K562 (cell line): ENCODE measurements around the gene LRP1. TPM values are rescaled to one million over a fixed set of nuclear protein-coding genes. Genes with fewer than 3 reads are reported as not detected.
A peak's percentile ranks its signal among the peaks of the same experiment; 100 is the strongest.

Source experiments
- ATAC-seq: fragments of 200-7000 bp; cut with Tn5 transposase; 3 replicates; pipeline ENCODE4 v1.9.1; 2020; ENCODE audit warnings: moderate library complexity
- BruUV-seq: library from RNA; stranded (reverse); fragments of 400-500 nt; replicated peaks from 2 replicates; lab custom pipeline; 2021; lab: Mats Ljungman, UMichigan
- CTCF ChIA-PET: fragments of 300-600 bp; formaldehyde crosslinking; extraction: SDS; loops from one replicate; lab custom pipeline; 2021; ENCODE audit warnings: low intra/inter-chr PET ratio; lab: Yijun Ruan, JAX
- POLR2A ChIA-PET: fragments of 300-600, 350-650 bp; sonication (Branson Sonifier 250); formaldehyde crosslinking; extraction: SDS; loops from one replicate; lab custom pipeline; 2021; ENCODE audit warnings: antibody characterized with exemption, inconsistent platforms; lab: Yijun Ruan, JAX
- DNase-seq, 4 experiments: peaks; one replicate each; pipeline versions ENCODE4 v3.0.0 to v3.0.0-alpha.2; 2011 to 2018; ENCODE audit warnings: low spot score in 3 of 4, mixed read lengths in 3 of 4; ENCODE audit errors: extremely low read depth in 1 of 4
- FAIRE-seq: peaks from 2 replicates; lab custom pipeline; 2011; peaks lifted over from hg19 to GRCh38; lab: Jason Lieb, UNC
- H2AFZ ChIP-seq: 2 replicates; pipeline ENCODE4 v1.6.0; 2011; ENCODE audit warnings: low read depth, low read length, control low read depth, inconsistent platforms
- H3K27ac ChIP-seq: fragments of 200-600 bp; 3 replicates; pipeline ENCODE4 v1.8.0; 2011; ENCODE audit warnings: low read depth, mild to moderate bottlenecking, control low read depth, inconsistent platforms, low read length, moderate library complexity, mixed read lengths; ENCODE audit errors: extremely low read depth
- H3K27me3 ChIP-seq, 2 experiments: fragments of 300-600 bp in 1 of 2; 2 replicates in 1 of 2; 3 replicates in 1 of 2; pipeline versions ENCODE4 v1.6.0 to v1.8.0; 2011; ENCODE audit warnings: inconsistent platforms in 2 of 2, low read length in 2 of 2, mild to moderate bottlenecking in 1 of 2, mixed read lengths in 1 of 2, moderate library complexity in 1 of 2; ENCODE audit not compliant: control insufficient read depth in 2 of 2, insufficient read depth in 2 of 2
- H3K36me3 ChIP-seq: fragments of 300-600 bp; 3 replicates; pipeline ENCODE4 v1.8.0; 2011; ENCODE audit warnings: mild to moderate bottlenecking, low read length, inconsistent platforms; ENCODE audit not compliant: control insufficient read depth, insufficient read depth
- H3K4me1 ChIP-seq, 2 experiments: fragments of 200-600 bp in 1 of 2; replicated peaks in 1 of 2; 2 replicates in 1 of 2; 3 replicates in 1 of 2; pipeline versions ENCODE4 v1.5.1 to v1.8.0; 2011; ENCODE audit warnings: inconsistent platforms in 2 of 2, low read length in 2 of 2, mild to moderate bottlenecking in 1 of 2, mixed read lengths in 1 of 2, moderate library complexity in 1 of 2; ENCODE audit not compliant: control insufficient read depth in 2 of 2, insufficient read depth in 2 of 2
- H3K4me2 ChIP-seq: 2 replicates; pipeline ENCODE4 v1.6.1; 2011; ENCODE audit warnings: low read length, control low read depth, inconsistent platforms, mixed read lengths; ENCODE audit not compliant: insufficient read depth
- H3K4me3 ChIP-seq: fragments of 200-600 bp; sonication (generic), shearing (Covaris generic); 2 replicates; pipeline ENCODE4 v1.5.1; 2016; ENCODE audit warnings: control low read depth, inconsistent platforms
- H3K79me2 ChIP-seq: fragments of 200-600 bp; 3 replicates; pipeline ENCODE4 v1.8.0; 2011; ENCODE audit warnings: low read length, inconsistent platforms; ENCODE audit not compliant: control insufficient read depth, insufficient read depth
- H3K9ac ChIP-seq, 2 experiments: 2 replicates each; pipeline versions ENCODE4 v1.6.0 to v1.6.1; 2011; ENCODE audit warnings: low read depth in 2 of 2, low read length in 2 of 2, control low read depth in 1 of 2, inconsistent platforms in 1 of 2, mild to moderate bottlenecking in 1 of 2, mixed read lengths in 1 of 2; ENCODE audit not compliant: insufficient read depth in 1 of 2
- H3K9me1 ChIP-seq: one replicate; pipeline ENCODE4 v1.6.0; 2011; ENCODE audit warnings: inconsistent platforms, mild to moderate bottlenecking, low read length, moderate library complexity; ENCODE audit not compliant: control insufficient read depth, insufficient read depth
- H3K9me3 ChIP-seq: replicated peaks from 2 replicates; pipeline ENCODE4 v1.5.1; 2011; ENCODE audit warnings: low read depth, low read length, inconsistent platforms; ENCODE audit not compliant: control insufficient read depth, insufficient read depth
- H4K20me1 ChIP-seq: replicated peaks from 2 replicates; pipeline ENCODE4 v1.6.1; 2011; ENCODE audit warnings: low read length, inconsistent platforms, mixed read lengths; ENCODE audit not compliant: control insufficient read depth, insufficient read depth
- CC2D1A ChIP-seq: fragments of 450-650 bp; IDR thresholded peaks from 2 replicates; pipeline ENCODE4 v1.6.1; 2017; ENCODE audit warnings: mild to moderate bottlenecking
- ELK1 ChIP-seq: sonication (generic); formaldehyde crosslinking; IDR thresholded peaks from 2 replicates; pipeline ENCODE4 v1.8.1; 2022; ENCODE audit warnings: missing genetic modification reagents
- ETV1 ChIP-seq: fragments of 450-650 bp; conservative IDR thresholded peaks from 2 replicates; pipeline ENCODE4 v1.6.1; 2016; ENCODE audit warnings: missing genetic modification characterization, control low read depth, low read depth, missing compliant biosample characterization
- GATAD2B ChIP-seq: fragments of 450-650 bp; IDR thresholded peaks from 2 replicates; pipeline ENCODE4 v1.6.1; 2017; ENCODE audit warnings: mild to moderate bottlenecking, borderline replicate concordance
- NCOA4 ChIP-seq: fragments of 450-650 bp; IDR thresholded peaks from 2 replicates; pipeline ENCODE4 v1.6.1; 2018; ENCODE audit warnings: mild to moderate bottlenecking; ENCODE audit not compliant: partially characterized antibody
- PHB ChIP-seq: fragments of 250-450 bp; sonication (Bioruptor Pico); IDR thresholded peaks from 2 replicates; pipeline ENCODE4 v1.5.0; 2021
- POU5F1 ChIP-seq: fragments of 150-350 bp; IDR thresholded peaks from 2 replicates; pipeline ENCODE4 v1.6.1; 2014; ENCODE audit warnings: borderline replicate concordance, low read length, low read depth, mild to moderate bottlenecking; ENCODE audit not compliant: partially characterized antibody
- RB1 ChIP-seq: fragments of 450-650 bp; IDR thresholded peaks from 2 replicates; pipeline ENCODE4 v1.6.1; 2017; ENCODE audit warnings: low read depth, mild to moderate bottlenecking
- ZC3H4 ChIP-seq: sonication (generic); formaldehyde crosslinking; IDR thresholded peaks from 2 replicates; pipeline ENCODE4 v1.9.0; 2021; ENCODE audit warnings: missing genetic modification reagents, borderline replicate concordance
- ZHX1 ChIP-seq: fragments of 150-350 bp; conservative IDR thresholded peaks from 2 replicates; pipeline ENCODE4 v1.6.1; 2014; ENCODE audit warnings: low read length
- ZKSCAN3 ChIP-seq: fragments of 250-450 bp; sonication (Bioruptor Pico); IDR thresholded peaks from 2 replicates; pipeline ENCODE4 v1.4.0; 2020
- WGBS: fragments of 100-300 bp; shearing (Covaris generic); methylation state at CpG from one replicate; pipeline ENCODE4 v1.1.6; 2016; ENCODE audit warnings: low coverage, mixed read lengths; ENCODE audit not compliant: insufficient coverage; ENCODE audit errors: missing lambda C conversion rate; 5-methylcytosine and 5-hydroxymethylcytosine counted together
- in situ Hi-C: fragments of 300-500 bp; cut with MboI; formaldehyde crosslinking; loops from 4 replicates; pipeline ENCODE4 v1.15.0; 2018; ENCODE audit warnings: inconsistent platforms, mixed read lengths
- intact Hi-C: fragments of 100-400 bp; cut with micrococcal nuclease; formaldehyde crosslinking; loops from 2 replicates; pipeline ENCODE4 v1.14.2; 2022
- polyA plus RNA-seq, 8 experiments: library from polyadenylated mRNA; depleted of rRNA in 4 of 8; stranded (reverse) in 5 of 8; unstranded in 3 of 8; fragments of >200 nt; fragmentation: Nextera tagmentation in 2 of 8; fragmentation: Illumina TruSeq in 1 of 8; extraction: Ambion mirVana in 2 of 8; extraction: Trizol in 1 of 8; gene quantifications; 2 replicates each; pipeline versions ENCODE4 v1.2.1 to v1.2.3, GENCODE V29; 2011 to 2014; ENCODE audit warnings: inconsistent platforms in 1 of 8, missing spikeins in 1 of 8
- total RNA-seq, 7 experiments: library from RNA; depleted of rRNA in 6 of 7; stranded (reverse); fragments of >200 nt in 6 of 7; fragmentation: Illumina TruSeq in 2 of 7; extraction: Trizol in 2 of 7; gene quantifications; 2 replicates each; pipeline versions ENCODE4 v1.2.1 to v1.2.3, GENCODE V29; 2011 to 2021; ENCODE audit warnings: low replicate concordance in 1 of 7
- TF ChIP-seq, protein P1 (sequence below): fragments of 450-650 bp; formaldehyde crosslinking; IDR thresholded peaks from 2 replicates; pipeline ENCODE4 v1.4.0; 2020; ENCODE audit warnings: mild to moderate bottlenecking

The LRP1 gene
- total and polyA plus RNA-seq, 9 of the 15 experiments (the other 6 are each of a cell fraction or from before 2014, with no cell fraction given) = 0.04 to 0.64 (median 0.19) TPM; not detected in 2

GRCh38 chr12:57124261-57124877, 3.9 kb upstream of the LRP1 start:
- Histone ChIP-seq H3K4me1 (peaks cover 10 to 25% of the 10 kb centered on the region in 2 experiments), H3K9me3 (peaks cover 7% of the 10 kb centered on the region), H3K9me1 (no peaks in the 10 kb centered on the region), H4K20me1 (no peaks in the 10 kb centered on the region), H3K36me3 (no peaks in the 10 kb centered on the region), H3K27me3 (no peaks in the 10 kb centered on the region), H3K79me2 (no peaks in the 10 kb centered on the region), H3K27ac (no peak overlapping the region), H3K4me2 (no peak overlapping the region), H3K9ac (no peak overlapping the region), H2AFZ (no peak overlapping the region), H3K4me3 (no peak overlapping the region)
- ATAC-seq (peak; percentile 61), FAIRE-seq (peak; percentile 51), DNase-seq (peak; percentile 73 to 84 (median 76))
- POLR2A ChIA-PET = interaction anchor here (0.7 to 1.0 kb wide), 2 partner anchors 12 to 13 kb away, joined by 3 to 5 read pairs; partner anchors contain the start of gene STAT6
- 7% methylated on average over 10 of the region's 10 CpGs for WGBS
- CTCF ChIA-PET = interaction anchor here (1.5 to 1.7 kb wide), 4 partner anchors 50 to 61 kb away, joined by 4 to 18 read pairs (median 10); no protein-coding TSS in a partner anchor
- intact Hi-C loops = loop anchor here (1.0 to 10.0 kb wide), 3 partner anchors 52 to 120 kb away; no protein-coding TSS in a partner anchor
- in situ Hi-C loops = loop anchor here (5.0 kb wide), 1 partner anchor 53 kb away; no protein-coding TSS in a partner anchor
- no TSS peak for BruUV-seq
- TF ChIP-seq ZC3H4 (CRISPR knock-in tag) = no peak
- peak; percentile 32; the same call in 1 of the 2 replicates for TF ChIP-seq RB1
- 0 out of 2 replicates have a peak, but pooled peaks have one; percentile 29 for TF ChIP-seq CC2D1A
- no peak for TF ChIP-seq ETV1 (tag)
- TF ChIP-seq GATAD2B = no peak
- TF ChIP-seq POU5F1 = no peak
- no peak for TF ChIP-seq NCOA4
- TF ChIP-seq, protein P1, sequence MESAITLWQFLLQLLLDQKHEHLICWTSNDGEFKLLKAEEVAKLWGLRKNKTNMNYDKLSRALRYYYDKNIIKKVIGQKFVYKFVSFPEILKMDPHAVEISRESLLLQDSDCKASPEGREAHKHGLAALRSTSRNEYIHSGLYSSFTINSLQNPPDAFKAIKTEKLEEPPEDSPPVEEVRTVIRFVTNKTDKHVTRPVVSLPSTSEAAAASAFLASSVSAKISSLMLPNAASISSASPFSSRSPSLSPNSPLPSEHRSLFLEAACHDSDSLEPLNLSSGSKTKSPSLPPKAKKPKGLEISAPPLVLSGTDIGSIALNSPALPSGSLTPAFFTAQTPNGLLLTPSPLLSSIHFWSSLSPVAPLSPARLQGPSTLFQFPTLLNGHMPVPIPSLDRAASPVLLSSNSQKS (CRISPR knock-in tag) = no peak
- TF ChIP-seq ZKSCAN3 = no peak
- no peak for TF ChIP-seq ZHX1
- TF ChIP-seq ELK1 (CRISPR knock-in tag) = no peak
- no peak for TF ChIP-seq PHB
